NCI-H2196 treated with DMSO at 0.1 percent for 48 hours (cell line): ENCODE data around the gene HOXC5.

ENCODE experiments used
- DNase-seq: peaks from one replicate; lab custom pipeline; 2025; ENCODE audit not compliant: unreplicated experiment; lab: John Stamatoyannopoulos, UW

HOXC5 gene

DNA sequence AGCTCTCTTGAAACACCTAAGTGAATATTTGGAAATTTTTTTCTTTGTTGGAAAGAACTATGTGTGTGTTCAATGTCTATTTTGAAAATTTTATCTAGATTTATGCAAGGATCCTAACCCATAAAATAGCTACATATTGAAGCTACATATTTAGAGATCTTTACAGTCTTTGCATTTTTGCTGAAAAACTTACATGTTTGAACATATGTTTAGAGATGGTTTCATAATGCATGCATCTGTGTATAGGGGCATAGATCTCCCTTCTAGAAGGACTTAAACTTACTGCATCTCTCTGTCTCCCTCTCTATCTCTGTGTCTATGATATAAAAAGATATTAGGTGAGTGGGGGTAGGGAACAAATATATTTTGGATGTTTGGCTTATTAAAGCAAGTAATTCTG is 12.6 kb downstream of the HOXC5 start:
- no peak for DNase-seq

DNA sequence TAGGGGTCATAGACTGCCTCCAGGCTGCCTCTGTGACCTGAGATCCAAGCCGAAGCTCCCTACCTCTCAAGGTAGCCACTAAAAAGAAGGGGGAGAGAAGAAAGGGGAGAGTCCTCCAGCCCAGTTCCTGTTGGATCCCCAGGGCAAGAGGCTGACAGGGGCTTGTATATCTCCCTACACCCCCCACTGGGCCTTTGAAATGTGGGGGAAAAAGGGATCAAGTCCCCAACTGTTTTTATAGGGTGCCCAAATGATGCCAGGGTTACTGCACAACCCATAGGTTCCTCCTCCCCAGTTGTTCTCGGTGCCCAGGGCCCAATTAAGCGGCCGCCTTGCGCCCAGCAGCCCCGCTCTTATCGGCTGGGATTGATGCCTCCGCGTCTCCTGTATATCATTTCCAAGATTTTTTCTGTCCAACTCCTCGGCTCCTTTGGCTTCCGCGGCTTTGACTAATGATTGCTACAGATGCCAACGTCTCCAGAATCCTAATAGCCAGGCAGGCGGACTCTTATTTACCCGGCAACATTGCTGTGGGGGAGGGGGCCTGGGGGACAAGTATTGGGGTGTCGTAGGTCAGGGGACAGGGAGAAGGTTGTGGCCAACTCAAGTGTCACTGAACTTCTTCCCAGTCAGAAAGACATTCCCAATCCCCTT is 13.1 kb downstream of the HOXC5 start:
- no peak for DNase-seq

DNA sequence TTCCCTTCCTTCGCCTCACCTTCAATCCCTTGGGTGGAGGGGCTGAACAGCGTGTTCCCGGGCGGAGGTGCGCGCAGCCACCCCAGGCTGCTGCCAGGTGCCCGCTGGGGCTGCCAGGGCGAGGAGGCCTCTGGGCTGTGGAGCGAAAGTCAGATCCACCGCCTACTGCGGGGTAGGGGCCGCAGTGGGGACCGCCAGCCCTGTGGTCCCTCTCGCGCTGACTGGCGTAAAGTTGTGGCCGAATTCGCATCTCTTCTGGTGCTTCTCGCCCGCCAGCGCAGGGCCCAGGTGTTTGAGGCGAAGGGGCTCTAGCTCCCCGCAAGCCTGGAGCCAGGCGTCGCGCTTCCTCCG is 13.9 kb downstream of the HOXC5 start:
- no peak for DNase-seq

DNA sequence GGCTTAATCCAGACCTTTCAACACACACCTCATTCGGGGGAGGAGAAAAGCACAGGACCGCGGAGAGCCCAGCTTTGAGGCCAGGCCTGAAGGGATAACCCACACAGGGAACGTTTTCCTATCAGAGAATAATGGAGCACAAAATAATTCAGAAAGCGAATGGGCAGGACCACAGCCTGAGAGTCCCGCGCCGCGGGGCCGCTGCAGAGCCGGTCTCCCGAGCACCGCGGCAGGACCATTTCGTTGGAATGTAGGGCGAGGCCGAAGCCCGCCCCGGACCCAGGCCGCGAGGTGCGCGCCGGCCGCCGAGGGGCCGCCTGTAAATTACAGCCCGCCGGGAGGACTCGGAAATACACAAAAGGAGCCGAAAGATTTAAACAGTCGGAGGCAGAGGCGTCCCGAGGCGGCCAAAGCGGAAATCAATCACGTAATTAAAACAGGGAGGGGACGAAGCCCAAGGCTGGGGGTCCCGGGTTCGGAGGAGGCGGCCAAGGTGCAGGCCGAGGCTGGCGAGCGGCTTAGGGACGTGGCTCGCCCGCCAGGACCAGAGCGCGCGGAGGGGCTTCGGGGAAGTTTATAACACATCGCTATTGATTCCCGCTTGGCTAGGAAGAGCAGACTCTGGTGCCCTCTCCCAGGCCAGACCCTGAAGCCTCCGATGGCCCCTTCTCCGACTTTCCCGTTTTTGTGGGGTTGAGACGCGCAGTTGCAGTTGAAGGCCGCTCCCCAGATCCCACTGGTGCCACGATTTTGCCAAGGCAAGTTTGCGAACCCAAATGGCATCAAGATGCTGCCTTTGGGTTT is 14.5 kb downstream of the HOXC5 start:
- no peak for DNase-seq

DNA sequence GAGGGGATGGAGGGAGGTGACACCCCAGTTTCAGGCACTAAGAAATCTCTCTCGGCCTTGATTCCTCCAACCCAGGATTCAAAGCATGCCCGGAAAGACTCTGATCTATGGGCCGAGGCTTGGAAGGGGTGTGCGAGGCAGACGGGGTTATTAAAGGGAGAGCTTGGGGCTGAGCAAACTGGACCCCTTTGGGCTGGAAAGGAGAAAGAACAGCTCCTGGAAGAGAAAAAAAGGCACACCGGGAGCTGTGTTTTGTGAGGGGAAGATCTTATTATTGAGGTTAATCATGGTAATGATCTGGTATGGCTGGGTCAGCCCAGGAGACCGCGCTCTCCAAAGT is 15.1 kb downstream of the HOXC5 start:
- no peak for DNase-seq

DNA sequence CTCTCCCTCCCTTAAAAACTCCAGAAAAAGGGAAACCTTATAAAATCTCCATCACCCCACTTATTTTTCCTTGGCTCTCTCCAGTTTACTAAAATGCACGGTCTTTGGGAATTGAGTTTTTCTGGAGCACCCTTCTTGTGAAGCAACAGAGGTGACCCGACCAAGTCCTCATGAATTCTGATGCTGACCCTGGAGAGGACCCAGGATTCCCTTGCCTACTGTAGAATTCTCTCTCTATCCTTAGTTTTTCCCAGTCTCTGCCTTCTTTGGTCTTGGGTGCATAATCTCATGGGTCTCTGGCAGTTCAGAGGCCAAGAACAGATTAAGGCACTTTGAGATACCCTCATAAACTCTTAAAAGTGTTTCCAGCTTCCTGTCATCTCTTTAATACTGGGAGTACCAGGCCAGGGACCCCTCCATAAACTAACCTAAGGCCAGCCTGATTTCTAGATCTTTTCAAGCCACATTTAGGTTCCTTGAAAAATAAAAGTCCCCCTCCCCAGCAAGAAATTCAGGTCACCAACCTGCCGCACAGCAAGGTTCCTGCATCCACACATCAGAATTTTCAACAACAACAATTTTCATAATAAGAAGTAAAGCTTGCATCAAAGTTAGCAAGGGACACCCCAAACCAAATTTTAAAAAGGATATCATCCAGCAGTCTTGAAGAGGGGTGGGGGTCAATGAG is 15.7 kb downstream of the HOXC5 start:
- no peak for DNase-seq

DNA sequence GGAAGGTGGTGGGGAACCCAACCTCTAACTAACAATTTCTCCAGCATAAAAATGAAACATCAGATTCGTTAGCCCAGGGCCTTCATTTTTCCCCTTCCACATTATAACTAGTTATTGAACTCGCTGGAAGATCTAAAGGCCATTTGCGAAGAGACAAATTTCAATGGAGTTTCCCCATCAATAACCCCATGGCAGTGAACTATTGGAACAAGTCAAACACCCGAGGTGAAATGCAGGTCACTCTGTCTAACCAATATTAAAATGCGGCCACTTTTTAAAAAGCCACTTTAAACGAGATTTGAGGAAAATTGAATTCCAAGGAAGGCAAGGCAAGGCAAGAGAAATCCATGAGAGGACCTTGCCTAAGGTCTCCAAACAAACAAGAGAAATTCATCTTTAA is 16.3 kb downstream of the HOXC5 start:
- DNase-seq = no peak

DNA sequence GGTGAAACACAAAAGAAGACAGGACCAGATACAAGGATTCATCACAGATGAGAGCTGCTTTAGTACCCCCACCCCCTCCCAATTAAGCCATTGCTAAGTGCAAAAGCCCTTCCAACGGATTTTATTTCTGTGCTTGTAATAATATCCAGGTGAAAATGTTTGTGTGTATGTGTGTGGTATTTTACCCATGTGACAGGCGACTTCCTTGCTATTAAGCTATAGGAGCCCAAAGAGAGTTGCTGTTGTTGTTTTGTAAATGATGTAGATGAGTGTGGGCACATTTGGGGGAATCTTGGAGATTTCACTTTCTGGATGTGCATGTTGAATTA is 17.6 kb downstream of the HOXC5 start:
- DNase-seq = no peak

DNA sequence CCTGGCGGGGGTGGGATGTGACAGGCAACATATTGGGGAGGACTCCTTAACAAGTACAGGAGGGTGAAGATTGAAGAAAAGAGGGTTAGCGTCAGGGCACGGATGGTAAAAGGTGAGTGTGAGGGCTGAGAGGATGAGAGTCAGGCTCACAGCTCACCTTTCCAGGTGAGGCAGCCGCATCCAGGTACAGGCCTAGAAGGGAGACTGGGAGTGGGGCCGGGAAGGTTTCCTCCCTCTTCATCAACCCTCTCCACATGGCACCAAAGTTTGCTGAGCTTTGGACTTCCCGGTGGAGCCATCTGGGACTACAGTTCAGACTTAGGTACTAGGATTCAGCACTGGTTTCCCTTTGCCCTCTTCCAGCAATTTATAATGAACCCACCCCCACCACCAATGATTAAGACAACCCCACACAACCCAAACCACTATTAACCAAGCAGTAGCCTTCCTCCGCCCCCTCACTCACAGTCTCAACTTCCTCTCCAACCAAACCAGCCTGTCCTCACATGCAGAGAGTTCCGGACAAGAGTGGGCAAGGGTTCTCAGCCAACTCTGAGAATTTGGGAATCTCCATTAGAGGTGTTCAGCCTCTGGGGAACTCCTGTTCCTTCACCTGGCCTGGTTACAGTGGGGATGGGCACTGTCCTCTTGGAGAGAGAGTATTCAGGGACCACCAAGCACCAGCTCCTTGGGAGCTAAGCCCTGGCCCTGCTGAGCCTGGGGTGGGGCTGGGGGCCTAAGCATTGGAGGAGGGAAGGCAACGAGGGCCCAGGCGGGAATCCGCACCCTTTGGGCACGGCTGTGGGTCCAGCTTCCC is 18.4 kb downstream of the HOXC5 start:
- DNase-seq = no peak

DNA sequence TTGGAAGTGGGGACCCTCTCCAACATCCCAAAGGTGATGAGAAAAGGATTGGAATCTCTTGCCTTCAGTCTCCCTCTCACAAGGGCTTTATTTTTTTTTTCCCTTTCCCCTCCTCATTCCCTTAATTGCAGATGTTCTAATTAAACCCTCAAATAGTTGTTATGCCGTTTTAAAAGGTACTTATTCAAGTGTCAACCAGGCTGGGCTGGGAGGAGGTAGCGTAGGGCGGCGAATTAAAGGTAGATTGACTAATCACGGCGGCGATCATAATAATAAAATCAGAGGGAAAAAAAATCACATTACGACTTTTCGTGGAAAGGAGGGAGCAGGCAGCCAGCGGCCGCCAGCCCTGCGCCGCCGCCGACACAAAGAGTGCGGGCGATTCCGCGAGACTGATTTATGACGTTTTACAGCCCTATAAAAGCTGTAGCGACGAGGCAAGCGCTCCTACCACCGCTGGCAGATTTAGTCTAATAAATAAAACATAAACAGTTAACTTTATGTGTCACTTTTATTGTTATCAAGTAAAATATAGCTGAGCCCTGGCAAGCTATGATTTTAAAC is 19.1 kb downstream of the HOXC5 start:
- no peak for DNase-seq

DNA sequence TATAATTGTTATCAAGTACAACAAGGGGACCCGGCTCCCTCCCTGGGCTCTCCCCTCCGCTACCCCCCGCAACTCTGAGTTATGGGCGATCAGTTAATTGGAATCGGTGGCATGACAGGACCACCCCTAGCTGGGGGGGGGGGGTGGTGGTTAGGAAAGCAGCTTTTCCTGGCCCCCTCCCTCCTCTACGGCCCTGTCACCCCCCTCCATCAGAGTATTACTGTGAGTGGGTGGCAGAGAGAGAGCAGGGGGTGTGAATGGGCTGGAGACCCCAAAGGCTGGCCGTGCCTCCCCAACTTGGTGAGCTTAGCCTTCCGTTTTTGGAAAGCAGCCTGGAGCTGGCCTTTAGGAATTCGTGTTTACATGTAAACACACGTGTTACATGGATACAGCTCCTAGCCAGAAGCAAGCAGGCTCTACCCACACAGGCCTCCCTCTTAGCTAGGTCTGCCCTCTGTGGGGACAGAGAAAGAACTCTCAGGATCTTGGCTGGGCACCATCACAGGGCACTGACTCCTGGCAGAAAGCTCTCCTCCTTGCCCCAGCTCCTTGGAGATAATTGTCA is 19.7 kb downstream of the HOXC5 start:
- no peak for DNase-seq

DNA sequence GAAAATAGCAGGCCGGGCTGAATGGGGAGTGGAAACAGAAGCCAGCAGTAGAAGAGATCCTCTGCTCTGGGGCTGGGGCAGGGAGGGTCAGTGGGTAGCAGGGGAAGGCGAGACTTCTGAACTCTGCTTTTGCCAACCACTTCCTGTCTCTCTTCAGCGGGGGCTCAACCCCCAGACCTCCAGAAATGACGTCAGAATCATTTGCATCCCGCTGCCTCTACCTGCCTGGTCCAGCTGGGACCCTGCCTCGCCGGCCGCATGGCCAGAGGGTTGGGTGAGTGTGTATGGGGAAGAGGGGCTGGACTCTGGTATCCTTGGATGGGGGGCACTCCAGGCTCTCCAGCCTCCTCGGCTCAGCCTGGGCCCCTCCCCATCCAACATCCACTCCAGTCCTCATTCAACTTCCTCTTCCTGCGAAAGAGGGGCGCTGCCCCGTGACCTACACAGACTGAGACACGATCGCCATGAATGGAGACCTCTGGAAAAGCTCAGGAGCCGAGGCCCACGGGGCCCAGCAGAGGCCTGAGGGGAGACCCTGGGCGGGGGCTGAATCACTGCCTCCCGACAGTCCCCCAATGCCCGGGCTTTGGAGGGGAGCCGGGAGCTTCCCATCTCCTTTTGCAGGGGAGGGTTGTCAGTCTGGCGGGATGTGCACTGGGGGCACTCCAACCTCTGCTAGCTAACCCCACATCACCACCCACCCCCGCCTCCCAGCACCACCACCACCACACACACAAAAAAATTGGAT is 20.3 kb downstream of the HOXC5 start:
- no peak for DNase-seq

DNA sequence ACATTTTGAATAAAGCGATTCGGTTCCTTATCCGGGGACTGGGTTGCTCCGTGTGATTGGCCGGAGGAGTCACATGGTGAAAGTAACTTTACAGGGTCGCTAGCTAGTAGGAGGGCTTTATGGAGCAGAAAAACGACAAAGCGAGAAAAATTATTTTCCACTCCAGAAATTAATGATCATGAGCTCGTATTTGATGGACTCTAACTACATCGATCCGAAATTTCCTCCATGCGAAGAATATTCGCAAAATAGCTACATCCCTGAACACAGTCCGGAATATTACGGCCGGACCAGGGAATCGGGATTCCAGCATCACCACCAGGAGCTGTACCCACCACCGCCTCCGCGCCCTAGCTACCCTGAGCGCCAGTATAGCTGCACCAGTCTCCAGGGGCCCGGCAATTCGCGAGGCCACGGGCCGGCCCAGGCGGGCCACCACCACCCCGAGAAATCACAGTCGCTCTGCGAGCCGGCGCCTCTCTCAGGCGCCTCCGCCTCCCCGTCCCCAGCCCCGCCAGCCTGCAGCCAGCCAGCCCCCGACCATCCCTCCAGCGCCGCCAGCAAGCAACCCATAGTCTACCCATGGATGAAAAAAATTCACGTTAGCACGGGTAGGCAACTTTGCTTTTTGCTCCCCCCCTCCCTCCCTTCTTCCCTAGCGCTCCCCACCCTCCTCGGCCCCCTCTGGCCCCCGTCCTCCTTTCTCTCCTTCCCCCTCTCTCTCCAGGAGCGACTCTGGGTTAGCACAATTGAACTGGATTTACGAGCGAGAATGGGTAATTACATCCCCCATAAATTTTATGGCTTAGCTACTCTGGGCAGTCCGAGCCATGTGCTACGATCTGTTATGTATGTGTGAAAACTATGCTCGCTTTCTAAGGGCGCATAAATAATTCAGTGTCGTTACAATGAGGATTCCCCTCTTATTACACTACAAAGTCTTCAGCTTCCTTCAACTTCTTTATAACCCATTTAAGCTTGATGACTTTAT is 21.2 kb downstream of the HOXC5 start, which contains the start of gene HOXC4:
TSS of gene HOXC4 (plus strand) at position 85 of the 991 bp plus-strand sequence. CDS start at position 173, 88 bp downstream.
- DNase-seq = no peak

DNA sequence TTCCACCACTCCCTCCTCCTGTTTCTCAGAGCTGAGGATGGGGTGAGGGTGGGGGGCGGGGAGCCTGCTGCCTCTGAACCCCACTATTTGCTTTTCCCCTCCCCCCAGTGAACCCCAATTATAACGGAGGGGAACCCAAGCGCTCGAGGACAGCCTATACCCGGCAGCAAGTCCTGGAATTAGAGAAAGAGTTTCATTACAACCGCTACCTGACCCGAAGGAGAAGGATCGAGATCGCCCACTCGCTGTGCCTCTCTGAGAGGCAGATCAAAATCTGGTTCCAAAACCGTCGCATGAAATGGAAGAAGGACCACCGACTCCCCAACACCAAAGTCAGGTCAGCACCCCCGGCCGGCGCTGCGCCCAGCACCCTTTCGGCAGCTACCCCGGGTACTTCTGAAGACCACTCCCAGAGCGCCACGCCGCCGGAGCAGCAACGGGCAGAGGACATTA is 21.9 kb downstream of the HOXC5 start:
- DNase-seq = no peak

DNA sequence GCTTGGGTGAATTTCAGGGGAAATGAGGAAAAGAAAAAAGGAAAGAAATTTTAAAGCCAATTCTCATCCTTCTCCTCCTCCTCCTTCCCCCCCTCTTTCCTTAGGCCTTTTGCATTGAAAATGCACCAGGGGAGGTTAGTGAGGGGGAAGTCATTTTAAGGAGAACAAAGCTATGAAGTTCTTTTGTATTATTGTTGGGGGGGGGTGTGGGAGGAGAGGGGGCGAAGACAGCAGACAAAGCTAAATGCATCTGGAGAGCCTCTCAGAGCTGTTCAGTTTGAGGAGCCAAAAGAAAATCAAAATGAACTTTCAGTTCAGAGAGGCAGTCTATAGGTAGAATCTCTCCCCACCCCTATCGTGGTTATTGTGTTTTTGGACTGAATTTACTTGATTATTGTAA is 22.7 kb downstream of the HOXC5 start:
- DNase-seq = no peak

DNA sequence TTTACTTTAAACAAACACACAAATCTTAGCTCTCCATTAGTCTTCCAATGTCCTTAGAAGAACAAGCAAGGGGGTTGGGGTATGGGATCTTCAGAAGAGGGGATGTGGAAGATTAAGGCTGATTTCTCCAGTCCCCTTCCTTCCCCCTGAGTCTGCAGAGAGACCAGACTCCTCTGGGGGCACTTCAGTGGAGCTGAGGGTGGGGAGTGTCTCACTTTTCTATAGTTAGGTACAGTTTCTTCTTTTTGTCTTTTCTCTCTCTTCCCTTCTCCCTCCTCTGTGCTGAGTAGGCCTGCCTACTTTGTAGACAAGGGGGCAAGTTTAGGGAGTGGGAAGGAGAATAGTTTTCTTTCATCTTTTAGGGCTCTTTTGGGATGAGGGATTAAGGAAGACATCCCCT is 23.3 kb downstream of the HOXC5 start:
- DNase-seq = no peak

DNA sequence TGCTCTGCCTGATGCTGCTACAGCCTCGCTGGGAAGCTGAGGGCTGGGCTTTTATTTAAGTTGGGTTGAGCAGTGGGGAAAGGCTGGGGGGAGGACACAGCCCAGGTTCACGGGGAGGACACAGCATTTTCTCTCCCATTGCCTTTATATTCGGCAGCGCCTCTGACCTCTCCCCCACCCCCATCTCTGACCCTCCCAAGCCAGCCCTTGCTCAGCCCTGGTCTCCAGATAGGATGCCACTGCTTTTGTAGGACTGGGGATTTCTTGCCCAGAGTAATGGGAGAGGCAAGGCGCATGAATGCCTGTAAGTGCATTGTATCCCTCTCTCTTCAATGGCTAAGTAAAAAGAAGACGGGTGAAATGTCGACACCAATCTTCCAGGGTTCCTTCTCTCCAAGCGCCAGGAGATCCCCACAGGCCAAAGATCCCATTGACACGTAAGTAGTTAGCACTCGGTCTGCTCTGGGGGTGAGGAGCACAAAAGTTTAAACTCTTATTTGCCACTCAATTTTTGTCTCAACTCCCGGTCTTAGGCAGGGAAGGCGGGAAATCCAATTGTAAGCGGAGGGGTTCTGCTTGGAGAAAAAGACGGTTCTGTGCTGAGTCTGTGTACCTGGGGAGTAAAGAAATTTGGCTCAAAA is 25.4 kb downstream of the HOXC5 start:
- DNase-seq = no peak

DNA sequence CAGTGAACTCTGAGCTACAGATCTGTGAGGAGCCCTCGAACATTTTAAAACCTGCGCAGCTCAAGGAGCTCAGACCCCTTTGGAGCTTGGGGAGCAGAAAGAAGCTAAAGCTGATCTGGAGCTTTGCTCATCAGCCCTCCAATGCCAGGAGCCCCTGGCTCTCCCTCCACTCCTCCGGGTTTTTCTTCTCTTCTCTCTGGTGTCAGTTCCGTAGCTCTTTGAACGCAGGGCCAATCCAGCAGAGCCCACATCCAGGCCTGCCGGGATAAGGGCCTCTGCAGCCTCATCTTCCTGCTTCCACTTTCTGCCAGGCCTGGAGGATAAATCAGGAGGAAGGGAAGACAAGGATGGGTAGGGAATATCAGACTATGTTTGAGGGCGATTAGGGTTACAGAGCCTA is 26.8 kb downstream of the HOXC5 start:
- no peak for DNase-seq
